CD4-positive, alpha-beta T cell treated with Interleukin-17A for 1 hour (primary cell): Measurements from ENCODE around the gene FKBP10.
"Not testable (repeated sequence)": the region's sequence is repeated elsewhere in the genome, so short reads cannot be mapped to it uniquely, and the experiment has no call there.

Source experiments
- DNase-seq: peaks from one replicate; pipeline ENCODE4 v3.0.0-alpha.2; 2020

FKBP10 gene

DNA sequence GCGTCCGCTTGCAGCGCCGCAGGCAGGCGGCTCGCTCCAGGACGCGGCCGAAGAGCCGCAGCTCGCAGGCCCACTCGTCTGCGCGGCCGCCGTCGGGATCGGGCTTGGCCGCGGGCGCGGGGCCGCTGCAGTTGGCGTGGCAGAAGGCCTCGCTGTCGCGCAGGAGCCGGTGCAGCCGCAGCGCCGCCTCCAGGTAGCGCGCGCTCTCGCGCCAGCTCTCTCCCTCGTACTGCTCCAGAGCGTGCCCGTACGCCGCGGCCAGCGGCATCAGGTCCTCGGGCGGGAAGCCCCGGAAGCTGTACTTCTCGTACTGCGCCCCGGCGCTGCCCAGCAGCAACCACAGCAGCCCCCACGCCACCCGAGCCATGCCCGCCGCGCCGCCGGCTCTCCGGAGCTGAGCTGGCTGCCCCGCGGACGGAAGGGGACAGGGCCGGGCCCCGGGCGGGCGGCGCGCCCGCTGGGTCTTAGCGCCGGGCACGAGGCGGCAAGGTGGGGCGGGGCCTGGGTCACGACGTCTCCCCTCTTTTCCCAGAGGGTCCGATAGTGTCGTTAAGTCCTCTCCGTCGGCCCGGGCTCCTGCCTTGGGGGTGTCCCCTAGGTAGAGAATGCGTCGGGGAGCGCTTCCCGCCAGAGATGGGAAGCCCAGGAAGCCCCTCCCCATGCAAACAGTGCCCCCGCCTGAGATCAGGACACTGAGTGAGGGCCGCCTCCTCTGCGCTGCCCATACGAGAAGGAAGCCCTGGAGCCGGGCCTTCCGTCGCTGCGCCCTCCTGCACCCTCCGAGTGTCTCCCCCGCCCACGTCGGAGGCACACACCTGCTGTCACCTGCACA, 1.0 kb upstream of the FKBP10 start, which contains the start of gene P3H4:
Gene P3H4 (minus strand): TSS at position 401 of the 832 bp plus-strand sequence. CDS start 34 bp downstream, at position 367.
- DNase-seq, result peak; percentile 74

DNA sequence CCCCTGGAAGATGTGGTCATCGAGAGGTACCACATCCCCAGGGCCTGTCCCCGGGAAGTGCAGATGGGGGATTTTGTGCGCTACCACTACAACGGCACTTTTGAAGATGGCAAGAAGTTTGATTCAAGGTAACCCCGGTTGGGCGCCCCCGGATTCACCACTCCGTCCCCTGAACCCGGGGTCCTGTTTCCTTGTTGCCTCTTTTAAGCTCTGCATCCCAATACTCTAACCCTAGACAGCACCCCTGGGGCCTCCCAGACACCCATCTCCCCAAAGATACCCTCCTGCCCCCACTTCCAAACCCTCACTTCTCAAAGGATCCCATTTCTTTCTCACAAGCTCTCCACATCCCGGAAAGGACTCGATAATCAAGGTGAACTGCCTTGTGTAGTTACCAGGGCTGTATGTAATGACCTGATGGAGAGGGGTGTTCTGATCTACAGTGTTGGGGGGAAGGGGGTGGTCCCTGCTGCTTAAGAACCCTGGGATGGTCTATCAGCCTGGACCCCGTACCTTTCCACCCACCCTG, 412 bp downstream of the FKBP10 start:
- no peak for DNase-seq

DNA sequence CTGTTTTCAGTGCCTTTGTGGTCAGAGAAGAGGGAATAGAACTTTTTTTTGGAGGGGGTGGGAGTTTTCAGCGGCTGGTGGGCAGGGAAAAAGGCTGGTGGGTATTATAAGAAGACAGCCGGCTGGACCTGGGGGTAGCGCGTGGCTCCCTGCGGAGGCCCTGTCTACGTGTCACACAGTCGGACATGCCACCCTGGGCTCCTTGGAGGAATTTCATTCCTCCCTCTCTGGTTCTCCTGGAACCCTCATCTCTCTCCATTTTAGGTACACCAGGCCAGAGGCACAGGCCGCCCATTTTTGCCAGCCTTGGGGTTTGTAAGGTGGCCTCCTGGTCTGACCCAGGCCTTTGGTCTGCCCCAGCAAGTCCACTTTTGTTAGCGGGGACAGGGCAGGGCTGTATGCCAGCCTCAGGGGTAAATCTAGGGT, 908 bp downstream of the FKBP10 start:
- no peak for DNase-seq

DNA sequence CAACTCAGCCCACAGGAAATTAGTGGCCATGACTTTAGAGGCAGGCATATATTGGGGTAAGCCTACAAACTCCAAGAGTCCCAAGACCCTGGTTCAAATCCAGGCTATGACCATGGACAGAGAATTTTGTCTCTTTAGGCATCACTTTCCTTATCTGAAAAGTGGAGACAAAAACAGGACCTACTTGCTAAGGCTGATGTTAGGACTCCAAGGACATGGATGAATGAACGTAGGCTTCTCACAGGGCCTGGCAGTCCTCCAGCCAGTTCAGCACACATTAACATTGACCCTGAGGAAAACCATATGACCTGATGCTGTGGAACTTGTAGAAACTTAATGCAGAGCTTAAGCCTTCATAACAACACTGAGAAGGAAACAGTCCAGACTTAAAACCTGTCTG, 1.4 kb downstream of the FKBP10 start:
- DNase-seq, result no peak

GRCh38 chr17:41816637-41817320, 4.0 kb downstream of the FKBP10 start:
- DNase-seq, result no peak

DNA sequence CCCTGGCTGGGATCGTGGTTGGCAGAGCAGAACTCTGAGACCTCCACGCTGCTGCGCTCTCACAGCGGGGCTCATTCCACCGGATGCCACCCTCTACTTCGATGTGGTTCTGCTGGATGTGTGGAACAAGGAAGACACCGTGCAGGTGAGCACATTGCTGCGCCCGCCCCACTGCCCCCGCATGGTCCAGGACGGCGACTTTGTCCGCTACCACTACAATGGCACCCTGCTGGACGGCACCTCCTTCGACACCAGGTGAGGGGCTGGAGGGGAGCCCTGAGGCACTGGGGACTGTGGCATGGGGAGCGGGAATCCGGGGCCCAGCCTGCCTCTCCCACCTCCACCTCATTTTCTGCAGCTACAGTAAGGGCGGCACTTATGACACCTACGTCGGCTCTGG, 5.2 kb downstream of the FKBP10 start:
- no peak for DNase-seq

- DNase-seq, result no peak
Measured at GRCh38 chr17:41821776-41822175, 9.0 kb downstream of the FKBP10 start.

GRCh38 chr17:41822216-41823140, 9.7 kb downstream of the FKBP10 start:
- no peak for DNase-seq

DNA sequence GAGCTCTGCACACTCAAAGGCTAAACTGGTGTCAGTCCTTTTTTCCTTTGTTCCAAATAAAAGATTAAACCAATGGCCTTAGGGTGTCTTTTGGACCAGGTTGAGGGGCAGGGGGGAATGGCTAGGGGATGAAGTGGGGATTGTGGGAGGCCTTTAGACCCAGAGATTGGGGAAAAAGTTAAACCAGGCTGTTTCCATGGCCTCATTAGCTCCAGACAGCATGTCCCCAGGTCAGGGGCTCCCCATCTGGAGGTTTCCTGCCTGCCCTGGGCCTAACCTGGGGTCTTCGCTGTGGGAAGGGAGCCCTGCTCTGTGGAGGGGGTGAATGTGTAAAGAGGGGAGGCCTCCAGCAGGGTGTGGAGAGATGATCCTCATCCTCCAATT, 10.3 kb downstream of the FKBP10 start:
- DNase-seq, result no peak

DNA sequence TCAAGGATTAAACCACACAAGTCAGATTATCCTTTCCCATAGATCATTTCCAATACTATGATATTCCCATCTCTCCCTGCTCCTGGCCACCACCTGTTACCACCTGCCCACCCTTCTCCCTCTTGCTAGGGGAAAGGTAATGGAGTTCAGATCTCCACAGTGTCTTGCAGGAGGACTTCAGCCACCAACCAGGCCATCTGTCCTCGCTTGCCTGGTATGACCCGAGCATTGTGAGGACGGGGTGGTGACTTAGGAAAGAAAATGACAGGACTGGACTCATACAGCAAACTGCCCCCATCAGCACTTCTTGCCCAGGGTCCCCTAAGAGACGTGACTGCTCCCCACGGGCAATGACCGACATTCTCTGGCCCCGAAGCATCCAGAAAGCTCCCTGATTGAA, 10.8 kb downstream of the FKBP10 start:
- DNase-seq, result no peak

- DNase-seq, result no peak
Measured at GRCh38 chr17:41824086-41824485, 11.3 kb downstream of the FKBP10 start.

DNA sequence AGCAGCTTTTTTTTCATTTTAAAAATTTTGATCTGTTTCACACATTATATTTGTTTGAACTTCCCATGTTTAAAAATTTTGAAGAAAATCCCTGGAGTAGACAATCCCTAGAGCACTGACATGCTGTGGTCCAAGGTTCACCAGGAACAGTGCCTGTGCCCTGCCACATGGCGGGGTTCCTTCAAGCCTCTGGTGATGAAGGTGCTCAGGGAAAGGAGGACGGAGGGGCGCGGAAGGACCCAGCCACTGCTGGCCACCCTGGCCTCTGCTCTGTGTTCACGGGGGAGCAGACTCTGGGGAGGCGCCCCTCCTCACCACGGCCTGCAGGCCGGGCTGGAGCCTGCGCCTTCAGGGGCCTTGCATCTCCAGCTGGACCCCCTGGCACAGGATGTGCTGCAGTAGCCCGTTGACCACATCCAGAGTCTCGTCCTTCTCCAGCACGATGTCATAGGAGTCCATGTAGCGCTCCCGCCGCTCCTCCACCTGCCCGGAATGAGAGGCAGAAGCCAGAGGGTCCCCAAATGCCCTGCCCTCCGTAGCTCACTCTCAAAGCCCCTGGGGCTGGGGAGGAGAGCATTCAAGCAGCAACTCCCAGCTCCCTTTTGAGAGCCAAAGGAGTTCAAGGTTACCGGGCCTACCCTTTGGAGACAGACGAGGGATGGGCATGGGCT, 12.5 kb downstream of the FKBP10 start:
- no peak for DNase-seq

GRCh38 chr17:41829961-41830360, 17.2 kb downstream of the FKBP10 start:
- not testable (repeated sequence) for DNase-seq

DNA sequence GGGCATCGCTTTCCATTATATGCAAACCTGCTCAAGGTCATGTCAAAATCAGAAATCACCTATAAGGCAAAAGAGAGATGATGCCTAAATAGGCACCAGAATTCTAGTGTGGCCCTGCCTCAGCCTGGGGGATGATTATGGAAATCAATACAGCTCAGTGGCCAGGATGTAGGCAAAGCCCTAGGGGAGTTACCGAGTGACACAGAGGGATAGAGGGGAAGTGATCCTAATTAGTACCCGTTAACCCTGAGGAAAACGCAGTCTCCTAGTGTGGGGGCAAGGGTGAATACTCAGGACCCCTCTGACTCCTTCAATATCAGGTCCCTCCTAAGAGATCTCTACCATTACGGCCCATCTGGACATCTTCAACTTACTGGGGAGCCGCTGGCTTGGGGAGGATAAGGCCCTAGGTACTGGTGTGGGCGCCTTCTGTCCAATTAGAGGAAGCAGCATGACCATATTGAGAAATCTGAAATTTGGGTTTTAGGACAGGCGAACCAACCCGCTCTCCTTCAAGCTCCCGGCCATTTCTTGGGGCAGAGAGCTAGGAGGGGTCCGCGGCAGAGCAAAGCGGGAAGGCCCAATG, 22.5 kb downstream of the FKBP10 start:
- no peak for DNase-seq

DNA sequence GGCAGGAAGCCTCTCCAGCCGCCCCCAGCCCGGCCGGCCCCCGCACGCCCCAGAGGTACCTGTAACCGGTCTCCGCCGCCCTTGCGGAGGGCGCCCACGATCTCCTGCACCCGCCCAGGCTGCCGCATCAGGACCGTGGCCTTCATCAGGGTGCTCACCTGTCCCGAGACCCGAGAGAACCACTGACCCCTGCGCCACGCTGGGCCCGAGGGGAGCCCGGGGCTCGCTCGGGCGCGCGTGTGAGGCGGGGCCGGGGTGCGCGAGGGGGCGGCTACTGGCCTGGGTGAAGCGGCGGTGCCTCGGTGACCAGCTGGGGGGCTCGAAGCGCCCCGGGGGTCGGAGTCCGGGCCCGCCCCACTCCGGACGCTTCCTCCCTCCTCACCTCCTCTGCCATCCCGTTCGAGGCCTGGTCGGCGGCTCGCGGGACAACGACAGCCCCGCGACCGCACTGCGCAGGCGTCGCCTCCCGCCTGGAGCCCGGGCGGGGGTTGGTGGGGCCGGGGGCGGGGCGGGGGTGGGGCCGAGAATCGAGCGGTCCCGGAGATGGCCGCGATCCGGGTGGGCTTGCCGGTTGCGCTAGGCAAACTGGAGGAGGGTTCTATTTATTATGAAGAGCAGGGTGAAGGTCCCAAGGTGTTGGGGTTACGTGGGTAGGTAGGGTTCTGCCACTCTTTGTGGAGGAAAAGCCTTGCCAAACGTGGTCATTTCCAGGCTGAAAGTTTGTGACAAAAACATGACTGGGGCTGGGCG, 23.2 kb downstream of the FKBP10 start, which contains the start of gene NT5C3B:
Gene NT5C3B (minus strand): TSS at position 433 of the 750 bp plus-strand sequence. CDS start 39 bp downstream, at position 394.
- DNase-seq, result peak; percentile 50

DNA sequence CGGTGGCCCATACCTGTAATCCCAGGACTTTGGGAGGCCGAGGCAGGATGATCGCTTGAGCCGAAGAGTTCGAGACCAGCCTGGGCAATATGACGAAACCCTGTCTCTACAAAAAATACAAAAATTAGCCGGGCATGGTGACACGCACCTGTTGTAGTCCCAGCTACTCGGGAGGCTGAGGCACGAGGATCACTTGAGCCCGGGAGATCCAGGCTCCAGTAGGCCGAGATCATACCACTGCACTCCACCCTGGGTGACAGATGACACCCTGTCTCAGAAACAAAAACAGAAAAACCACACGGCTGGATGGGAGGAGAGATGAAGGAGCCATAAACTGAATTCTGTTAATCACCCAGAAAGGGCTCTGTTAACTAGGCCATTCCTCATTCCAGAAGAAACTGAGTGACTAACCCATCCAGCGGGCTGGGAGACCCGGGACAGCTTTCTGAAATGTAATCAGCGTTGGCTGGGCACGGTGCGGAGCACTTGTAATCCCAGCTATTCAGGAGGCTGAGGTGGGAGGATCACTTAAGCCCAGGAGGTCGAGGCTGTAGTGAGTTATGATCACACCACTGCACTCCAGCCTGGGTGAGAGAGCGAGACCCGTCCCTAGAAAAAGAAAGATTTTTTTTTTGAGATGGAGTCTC, 23.9 kb downstream of the FKBP10 start:
- no peak for DNase-seq

DNA sequence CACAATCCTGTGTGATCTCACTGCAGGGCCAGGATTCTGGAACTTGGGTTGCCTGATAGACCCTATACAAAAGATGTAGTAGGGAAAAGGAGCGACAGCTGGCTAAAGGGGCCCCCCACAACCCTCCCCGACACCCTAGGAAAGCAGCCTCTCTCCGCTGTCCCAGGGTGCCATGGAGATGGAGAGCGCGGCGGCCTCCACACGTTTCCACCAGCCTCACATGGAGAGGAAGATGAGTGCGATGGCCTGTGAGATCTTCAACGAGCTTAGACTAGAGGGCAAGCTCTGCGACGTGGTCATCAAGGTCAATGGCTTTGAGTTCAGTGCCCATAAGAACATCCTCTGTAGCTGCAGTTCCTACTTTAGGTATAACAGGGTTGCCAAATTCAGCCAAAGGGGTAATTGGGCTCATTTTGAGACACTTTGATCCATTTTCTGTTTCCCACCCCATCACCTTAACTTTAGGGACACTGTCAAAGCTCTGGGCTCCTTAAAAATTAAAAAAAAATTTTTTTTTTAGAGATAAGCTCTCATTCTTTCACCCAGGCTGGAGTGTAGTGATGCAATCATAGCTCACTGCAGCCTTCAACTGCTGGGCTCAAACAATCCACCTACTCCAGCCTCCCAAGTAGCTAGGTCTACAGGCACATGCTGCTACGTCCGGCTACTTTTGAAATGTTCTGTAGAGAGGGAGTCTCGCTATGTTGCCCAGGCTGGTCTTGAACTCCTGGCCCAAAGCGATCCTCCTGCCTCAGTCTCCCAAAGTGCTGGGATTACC, 25.1 kb downstream of the FKBP10 start, which contains the start of gene KLHL10:
Gene KLHL10 (plus strand): TSS at position 65 of the 778 bp plus-strand sequence. CDS start 108 bp downstream, at position 173.
- DNase-seq, result no peak

GRCh38 chr17:41839448-41839847, 26.6 kb downstream of the FKBP10 start:
- DNase-seq, result not testable (repeated sequence)

GRCh38 chr17:41840781-41841180, 28.0 kb downstream of the FKBP10 start:
- DNase-seq, result not testable (repeated sequence)
